ENCODE data around the gene SERPINF2. TPM values are rescaled to one million over a fixed set of nuclear protein-coding genes. Genes with fewer than 3 reads are reported as not detected.

The SERPINF2 gene
- total RNA-seq, 1 experiment from 2014 or later = 0.56 TPM

DNA sequence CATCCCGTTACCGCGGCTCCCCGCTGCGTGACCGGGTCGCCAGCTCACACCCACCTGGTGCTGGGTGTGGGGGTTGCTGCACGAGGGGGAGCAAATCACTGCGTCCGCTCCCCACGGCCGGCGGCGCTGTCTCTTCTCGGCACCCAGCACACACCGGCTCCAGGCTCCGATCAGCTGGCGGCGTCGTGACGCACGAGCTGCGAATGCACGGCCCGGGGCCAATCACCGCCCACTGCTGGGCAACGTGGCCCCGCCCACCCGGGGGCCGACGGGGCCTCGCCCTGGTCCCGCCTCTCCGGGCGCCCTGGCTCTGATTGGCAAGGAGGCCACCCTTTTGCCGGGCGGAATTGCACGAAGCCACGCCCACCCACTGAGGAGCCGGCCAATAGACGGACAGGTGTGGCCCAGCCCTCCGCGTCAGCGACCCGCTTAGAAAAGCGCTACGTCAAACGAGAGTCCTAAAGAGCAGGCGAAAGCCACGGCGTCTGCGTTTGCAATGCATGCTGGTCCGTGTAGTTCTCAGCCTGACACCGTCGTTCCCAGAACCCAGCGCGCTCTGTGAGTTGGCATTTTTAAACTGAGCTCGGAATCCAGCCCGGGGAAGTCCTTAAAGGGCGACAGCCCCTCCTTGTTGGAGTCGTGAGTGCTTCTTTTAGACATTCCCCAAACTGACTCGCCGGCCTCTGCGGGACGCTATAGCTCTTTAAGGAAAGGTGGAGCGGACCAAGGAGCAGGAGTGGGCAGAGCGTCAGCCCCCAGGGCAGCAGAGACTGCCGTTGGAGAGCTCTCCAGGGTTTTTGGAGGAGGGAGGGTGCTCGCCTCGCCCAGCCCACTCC, 26.4 kb upstream of the SERPINF2 start:
- no TSS peak for BruUV-seq (replicated peaks)
- peak; percentile 100 for DNase-seq (ENCODE audit: unreplicated experiment)

DNA sequence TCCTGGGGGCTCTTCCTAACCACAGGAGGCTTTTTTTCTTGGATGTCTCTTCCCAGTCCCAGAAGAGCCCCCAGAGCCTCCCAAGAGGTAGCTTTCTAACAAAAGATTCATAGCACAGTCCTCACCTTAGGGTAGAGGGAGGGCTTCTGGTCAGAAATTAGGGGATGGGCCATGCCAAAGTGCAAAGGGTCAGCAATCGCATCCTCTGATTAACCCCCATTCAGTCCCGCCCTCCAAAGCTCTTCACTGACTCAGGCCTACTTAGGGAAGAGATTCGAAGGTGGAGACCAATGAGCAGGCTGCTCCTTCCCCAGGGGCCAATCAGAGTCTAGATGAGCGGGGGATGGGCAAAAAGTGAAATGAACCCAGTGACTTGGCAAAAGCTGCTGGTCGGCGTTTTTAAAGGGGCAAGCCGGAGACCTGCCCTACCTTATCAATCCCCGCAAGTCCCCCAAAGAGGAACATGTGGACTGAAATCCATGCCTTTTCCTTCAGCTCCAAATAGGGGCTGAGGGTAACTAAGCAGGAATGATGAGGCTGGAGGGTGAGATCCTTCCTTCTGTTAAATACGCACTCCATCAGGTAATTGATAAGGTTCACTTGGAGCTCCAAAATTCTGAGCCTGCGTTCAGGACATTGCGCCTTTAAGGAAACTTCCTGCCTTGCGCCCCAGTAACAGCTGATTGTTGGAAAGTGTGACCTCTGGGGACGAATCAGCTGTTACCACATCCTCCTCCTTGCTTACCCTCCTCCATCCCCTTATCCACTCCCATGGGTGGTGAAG, 25.6 kb upstream of the SERPINF2 start:
- Mint-ChIP-seq H3K9me3 (ENCODE audit: unreplicated experiment) (no peaks in the 10 kb centered on the region), H3K27ac (ENCODE audit: low read depth, unreplicated experiment) (peak overlapping the region; percentile 93), H3K27me3 (ENCODE audit: insufficient read depth, unreplicated experiment) (no peaks in the 10 kb centered on the region), H3K4me1 (ENCODE audit: insufficient read depth, unreplicated experiment) (peaks cover 19% of the 10 kb centered on the region), H3K4me3 (ENCODE audit: unreplicated experiment) (peak overlapping the region; percentile 87), H3K36me3 (ENCODE audit: insufficient read depth, unreplicated experiment) (peaks cover 18% of the 10 kb centered on the region)
- DNase-seq (ENCODE audit: unreplicated experiment) = peak; percentile 99
- intact Hi-C loops (cut with micrococcal nuclease) = loop anchor here (2.0 to 10.0 kb wide), 4 partner anchors 68 to 310 kb away; partner anchors contain the start of genes RILP, RTN4RL1 and SMYD4
- ChIA-PET CTCF (interaction anchor here (0.6 to 8.9 kb wide), 13 partner anchors 10 to 685 kb away, joined by 3 to 211 read pairs (median 4); partner anchors contain the start of gene DPH1), POLR2A (interaction anchor here (0.6 to 5.6 kb wide), 48 partner anchors 8 to 687 kb away, joined by 3 to 112 read pairs (median 4); partner anchors contain the start of genes DPH1, PITPNA, PRPF8 and RILP)
- TF ChIP-seq, protein P1, sequence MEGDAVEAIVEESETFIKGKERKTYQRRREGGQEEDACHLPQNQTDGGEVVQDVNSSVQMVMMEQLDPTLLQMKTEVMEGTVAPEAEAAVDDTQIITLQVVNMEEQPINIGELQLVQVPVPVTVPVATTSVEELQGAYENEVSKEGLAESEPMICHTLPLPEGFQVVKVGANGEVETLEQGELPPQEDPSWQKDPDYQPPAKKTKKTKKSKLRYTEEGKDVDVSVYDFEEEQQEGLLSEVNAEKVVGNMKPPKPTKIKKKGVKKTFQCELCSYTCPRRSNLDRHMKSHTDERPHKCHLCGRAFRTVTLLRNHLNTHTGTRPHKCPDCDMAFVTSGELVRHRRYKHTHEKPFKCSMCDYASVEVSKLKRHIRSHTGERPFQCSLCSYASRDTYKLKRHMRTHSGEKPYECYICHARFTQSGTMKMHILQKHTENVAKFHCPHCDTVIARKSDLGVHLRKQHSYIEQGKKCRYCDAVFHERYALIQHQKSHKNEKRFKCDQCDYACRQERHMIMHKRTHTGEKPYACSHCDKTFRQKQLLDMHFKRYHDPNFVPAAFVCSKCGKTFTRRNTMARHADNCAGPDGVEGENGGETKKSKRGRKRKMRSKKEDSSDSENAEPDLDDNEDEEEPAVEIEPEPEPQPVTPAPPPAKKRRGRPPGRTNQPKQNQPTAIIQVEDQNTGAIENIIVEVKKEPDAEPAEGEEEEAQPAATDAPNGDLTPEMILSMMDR (IDR thresholded peaks at IDR 0.05; ENCODE audit: unreplicated experiment) = no peak
- no TSS peak for BruUV-seq (replicated peaks)

More for the DNA sequence above, 26.4 kb upstream of the SERPINF2 start:
- Mint-ChIP-seq H3K4me1 (ENCODE audit: insufficient read depth, unreplicated experiment) (peaks cover 24% of the 10 kb centered on the region), H3K27ac (ENCODE audit: low read depth, unreplicated experiment) (peak overlapping the region; percentile 93), H3K36me3 (ENCODE audit: insufficient read depth, unreplicated experiment) (peaks cover 22% of the 10 kb centered on the region), H3K4me3 (ENCODE audit: unreplicated experiment) (peak overlapping the region; percentile 87), H3K9me3 (ENCODE audit: unreplicated experiment) (no peaks in the 10 kb centered on the region), H3K27me3 (ENCODE audit: insufficient read depth, unreplicated experiment) (no peaks in the 10 kb centered on the region)
- intact Hi-C loops (cut with micrococcal nuclease) = loop anchor here (2.0 to 10.0 kb wide), 4 partner anchors 67 to 311 kb away; partner anchors contain the start of genes RILP, RTN4RL1 and SMYD4
- CTCF ChIA-PET = interaction anchor here (0.6 to 8.9 kb wide), 12 partner anchors 14 to 314 kb away, joined by 3 to 211 read pairs (median 4); partner anchors contain the start of genes DPH1 and RILP
- TF ChIP-seq, protein P1 (IDR thresholded peaks at IDR 0.05; ENCODE audit: unreplicated experiment) = no peak
- POLR2A ChIA-PET = interaction anchor here (0.6 to 5.6 kb wide), 50 partner anchors 8 to 685 kb away, joined by 3 to 112 read pairs (median 5); partner anchors contain the start of genes DPH1, INPP5K, OVCA2 and PITPNA

DNA sequence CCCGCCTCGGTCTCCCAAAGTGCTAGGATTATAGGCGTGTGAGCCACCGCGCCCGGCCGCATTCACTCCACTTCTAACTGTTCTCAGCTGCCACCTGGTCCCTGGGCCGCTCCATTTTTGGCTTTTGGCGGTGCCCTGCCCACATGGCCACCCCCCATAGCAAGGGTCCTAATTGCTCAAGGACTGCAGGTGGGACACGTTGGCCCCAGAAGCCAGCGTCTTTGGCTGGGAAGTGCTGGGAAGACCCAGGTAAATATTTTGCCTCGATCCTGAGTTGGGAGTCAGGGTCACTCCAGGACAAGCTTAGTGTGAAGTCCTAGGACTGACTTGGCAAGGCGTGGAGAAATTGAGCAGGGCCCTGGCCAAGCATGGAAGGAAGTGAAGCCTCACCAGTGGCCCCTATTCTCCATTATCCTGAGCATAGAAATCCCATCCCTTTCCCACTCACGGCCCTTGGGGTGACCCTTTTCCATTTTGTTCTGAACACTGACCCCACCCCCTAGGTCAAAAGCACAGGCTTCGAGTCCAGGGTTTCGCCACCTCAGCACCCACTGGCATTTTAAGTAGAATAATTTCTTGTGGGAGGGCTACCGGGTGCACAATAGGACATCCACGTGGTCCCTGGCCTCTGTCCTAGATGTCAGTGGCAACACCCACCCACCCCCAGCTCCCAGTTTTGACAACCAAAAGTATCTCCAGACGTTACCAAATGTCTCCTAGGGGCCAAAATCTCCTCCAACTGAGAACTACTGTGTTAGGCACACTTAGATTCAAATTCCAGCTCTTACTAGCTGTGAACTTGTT, 24.1 kb upstream of the SERPINF2 start:
- no peak for DNase-seq (ENCODE audit: unreplicated experiment)
- peaks cover 14% of the 10 kb centered on the region for H3K4me1 Mint-ChIP-seq (ENCODE audit: insufficient read depth, unreplicated experiment)
- H3K27ac Mint-ChIP-seq (ENCODE audit: low read depth, unreplicated experiment) = peak overlapping the region; percentile 93
- H3K36me3 Mint-ChIP-seq (ENCODE audit: insufficient read depth, unreplicated experiment) = peaks cover 5% of the 10 kb centered on the region
- H3K27me3 Mint-ChIP-seq (ENCODE audit: insufficient read depth, unreplicated experiment) = no peaks in the 10 kb centered on the region
- TF ChIP-seq, protein P1 (IDR thresholded peaks at IDR 0.05; ENCODE audit: unreplicated experiment) = no peak
- no peaks in the 10 kb centered on the region for H3K9me3 Mint-ChIP-seq (ENCODE audit: unreplicated experiment)
- POLR2A ChIA-PET = interaction anchor here (0.6 to 5.6 kb wide), 4 partner anchors 69 to 96 kb away, joined by 4 to 44 read pairs (median 13); no protein-coding TSS in a partner anchor
- intact Hi-C loops (cut with micrococcal nuclease) = loop anchor here (5.0 to 10.0 kb wide), 2 partner anchors 144 to 309 kb away; partner anchors contain the start of gene RTN4RL1
- CTCF ChIA-PET = interaction anchor here (0.6 to 8.9 kb wide), 7 partner anchors 47 to 307 kb away, joined by 3 to 211 read pairs (median 4); no protein-coding TSS in a partner anchor
- H3K4me3 Mint-ChIP-seq (ENCODE audit: unreplicated experiment) = peak overlapping the region; percentile 87
- BruUV-seq (replicated peaks) = no TSS peak

All from MCF 10A (cell line).